GM19468 (cell line): ENCODE measurements around the gene CFHR2.

Experiments used
- ATAC-seq: cut with Tn5 transposase; IDR thresholded peaks from one replicate; pipeline ENCODE4 v1.9.1; 2021; ENCODE audit warnings: mild to moderate bottlenecking, moderate library complexity, moderate number of reproducible peaks; ENCODE audit not compliant: unreplicated experiment; ENCODE audit errors: extremely low read depth

The CFHR2 gene

GRCh38 chr1:196997423-196997822 lies 53.9 kb downstream of the CFHR2 start:
- ATAC-seq, result no peak

GRCh38 chr1:197001828-197002227 lies 58.3 kb downstream of the CFHR2 start:
- ATAC-seq, result no peak

- no peak for ATAC-seq
Measured at GRCh38 chr1:197003132-197003531, 59.6 kb downstream of the CFHR2 start.

- no peak for ATAC-seq
Measured at GRCh38 chr1:197008861-197009260, 65.3 kb downstream of the CFHR2 start.
